Measurements from ENCODE around the gene NMNAT2. TPM values are rescaled to one million over a fixed set of nuclear protein-coding genes. Genes with fewer than 3 reads are reported as not detected.
"Not testable (repeated sequence)": the region's sequence is repeated elsewhere in the genome, so short reads cannot be mapped to it uniquely, and the experiment has no call there.

Gene NMNAT2
- total RNA-seq, 2 donors from 2014 or later: 0.27 to 1.4 TPM

- Histone ChIP-seq H3K9ac (ENCODE audit: low read depth in 2 of 2, low read length in 2 of 2) (no peak overlapping the region), H3K4me1 (no peaks in the 10 kb centered on the region), H3K4me3 (no peak overlapping the region), H3K9me3 (no peaks in the 10 kb centered on the region), H3K27ac (no peak overlapping the region), H3K36me3 (no peaks in the 10 kb centered on the region), H3K27me3 (no peaks in the 10 kb centered on the region)
- TF ChIP-seq CTCF (IDR thresholded peaks at IDR 0.05): no peak
- no peak for DNase-seq
- intact Hi-C loops (cut with DNase I): no loop called here
Measured at GRCh38 chr1:183275322-183275721, 142.9 kb downstream of the NMNAT2 start.

- Histone ChIP-seq H3K9me3 (no peaks in the 10 kb centered on the region), H3K27ac (no peak overlapping the region), H3K9ac (ENCODE audit: low read depth in 2 of 2, low read length in 2 of 2) (no peak overlapping the region), H3K4me1 (no peaks in the 10 kb centered on the region), H3K4me3 (no peak overlapping the region), H3K36me3 (no peaks in the 10 kb centered on the region), H3K27me3 (no peaks in the 10 kb centered on the region)
- intact Hi-C loops (cut with DNase I): no loop called here
- TF ChIP-seq CTCF (IDR thresholded peaks at IDR 0.05): no peak
- DNase-seq: no peak
Measured at GRCh38 chr1:183274836-183275235, 143.3 kb downstream of the NMNAT2 start.

- H3K27me3 ChIP-seq; H3K4me3 ChIP-seq; DNase-seq; H3K9ac ChIP-seq (ENCODE audit: low read depth in 2 of 2, low read length in 2 of 2); H3K27ac ChIP-seq; H3K36me3 ChIP-seq; H3K4me1 ChIP-seq; H3K9me3 ChIP-seq; intact Hi-C loops (cut with DNase I): not testable (repeated sequence)
Measured at GRCh38 chr1:183273984-183274383, 144.2 kb downstream of the NMNAT2 start.

- Histone ChIP-seq H3K9me3 (no peaks in the 10 kb centered on the region), H3K36me3 (no peaks in the 10 kb centered on the region), H3K4me3 (no peak overlapping the region), H3K27me3 (no peaks in the 10 kb centered on the region), H3K9ac (ENCODE audit: low read depth in 2 of 2, low read length in 2 of 2) (no peak overlapping the region), H3K4me1 (no peaks in the 10 kb centered on the region), H3K27ac (no peak overlapping the region)
- intact Hi-C loops (cut with DNase I): no loop called here
- TF ChIP-seq CTCF (IDR thresholded peaks at IDR 0.05): no peak
- no peak for DNase-seq
Measured at GRCh38 chr1:183273300-183273699, 144.9 kb downstream of the NMNAT2 start.

- intact Hi-C loops (cut with DNase I): no loop called here
- H3K9ac ChIP-seq (ENCODE audit: low read depth in 2 of 2, low read length in 2 of 2): no peak overlapping the region
- H3K27ac ChIP-seq: no peak overlapping the region
Measured at GRCh38 chr1:183272390-183272848, 145.8 kb downstream of the NMNAT2 start.

More at GRCh38 chr1:183272390-183272848, 145.8 kb downstream of the NMNAT2 start:
- H3K4me3 ChIP-seq: no peak overlapping the region
- TF ChIP-seq CTCF (IDR thresholded peaks at IDR 0.05): no peak
- H3K36me3 ChIP-seq: no peaks in the 10 kb centered on the region
- H3K9me3 ChIP-seq: no peaks in the 10 kb centered on the region
- no peaks in the 10 kb centered on the region for H3K4me1 ChIP-seq
- H3K27me3 ChIP-seq: no peaks in the 10 kb centered on the region
- no peak for DNase-seq

Data from colonic mucosa (tissue), 4 donors.